Glomerular endothelial cell (primary cell): ENCODE results near the gene KIAA1671. TPM values are rescaled to one million over a fixed set of nuclear protein-coding genes. Genes with fewer than 3 reads are reported as not detected.

ENCODE experiments used
- DNase-seq: peaks from one replicate; pipeline ENCODE4 v3.0.0-alpha.2; 2011; ENCODE audit warnings: low read depth, low spot score; ENCODE audit errors: extremely low read depth
- total RNA-seq: library from RNA; depleted of rRNA; stranded (reverse); fragments of >200 nt; gene quantifications from 2 replicates; pipeline ENCODE4 v1.2.3, GENCODE V29; 2015

The KIAA1671 gene
- total RNA-seq, 1 donor from 2014 or later, result 91.0 TPM

GRCh38 chr22:25061605-25062376, 109.3 kb downstream of the KIAA1671 start:
- no peak for DNase-seq

GRCh38 chr22:25062386-25063085, 110.0 kb downstream of the KIAA1671 start:
- no peak for DNase-seq

GRCh38 chr22:25064894-25065560, 112.5 kb downstream of the KIAA1671 start:
- DNase-seq, result no peak

GRCh38 chr22:25066861-25067435, 114.4 kb downstream of the KIAA1671 start:
- DNase-seq, result no peak

GRCh38 chr22:25067851-25068421, 115.4 kb downstream of the KIAA1671 start:
- no peak for DNase-seq

GRCh38 chr22:25068707-25069106, 116.2 kb downstream of the KIAA1671 start:
- DNase-seq, result no peak

GRCh38 chr22:25069426-25069757, 116.9 kb downstream of the KIAA1671 start:
- DNase-seq, result no peak

GRCh38 chr22:25069758-25070481, 117.4 kb downstream of the KIAA1671 start:
- no peak for DNase-seq

GRCh38 chr22:25070956-25071355, 118.4 kb downstream of the KIAA1671 start:
- no peak for DNase-seq

- DNase-seq, result no peak
These were observed 119.2 kb downstream of the KIAA1671 start for GRCh38 chr22:25071720-25072119.

- DNase-seq, result no peak
These were observed 119.9 kb downstream of the KIAA1671 start for GRCh38 chr22:25072406-25072805.

GRCh38 chr22:25076336-25076735, 123.8 kb downstream of the KIAA1671 start:
- no peak for DNase-seq

- DNase-seq, result no peak
These were observed 124.5 kb downstream of the KIAA1671 start for GRCh38 chr22:25077056-25077455.

GRCh38 chr22:25077964-25078363, 125.4 kb downstream of the KIAA1671 start:
- DNase-seq, result no peak

GRCh38 chr22:25078591-25078990, 126.1 kb downstream of the KIAA1671 start:
- DNase-seq, result no peak

- no peak for DNase-seq
These were observed 128.3 kb downstream of the KIAA1671 start for GRCh38 chr22:25080855-25081254.

- DNase-seq, result no peak
These were observed 128.9 kb downstream of the KIAA1671 start for GRCh38 chr22:25081409-25081824.

- no peak for DNase-seq
These were observed 129.6 kb downstream of the KIAA1671 start for GRCh38 chr22:25082096-25082495.

- no peak for DNase-seq
These were observed 130.7 kb downstream of the KIAA1671 start for GRCh38 chr22:25083056-25083806.

GRCh38 chr22:25083807-25084200, 131.3 kb downstream of the KIAA1671 start:
- no peak for DNase-seq
